Right atrium auricular region (tissue), 2 donors: Measurements from ENCODE around the gene TEAD1. TPM values are rescaled to one million over a fixed set of nuclear protein-coding genes. Genes with fewer than 3 reads are reported as not detected.
A peak's percentile ranks its signal among the peaks of the same experiment; 100 is the strongest.

Experiments
- DNase-seq: peaks from one replicate; pipeline ENCODE4 v3.0.0-alpha.2; 2019; ENCODE audit warnings: low spot score
- H3K27ac ChIP-seq, 2 donors: fragments of 200-600 bp; sonication (generic); 1 replicate in 1 of 2; 2 replicates in 1 of 2; pipeline ENCODE4 v1.5.1; 2016 to 2019
- H3K27me3 ChIP-seq, 2 donors: fragments of 200-600 bp; sonication (generic); one replicate each; pipeline versions ENCODE4 v1.5.1 to v1.6.0; 2017 to 2019
- H3K36me3 ChIP-seq: fragments of 200-600 bp; sonication (generic); one replicate; pipeline ENCODE4 v1.5.1; 2016
- H3K4me1 ChIP-seq, 2 donors: fragments of 200-600 bp; sonication (generic); one replicate each; pipeline versions ENCODE4 v1.5.1 to v1.6.0; 2017 to 2019
- H3K4me3 ChIP-seq, 2 donors: fragments of 200-600 bp; sonication (generic); 1 replicate in 1 of 2; 2 replicates in 1 of 2; pipeline ENCODE4 v1.5.1; 2017 to 2019; ENCODE audit warnings: mild to moderate bottlenecking in 1 of 2, moderate library complexity in 1 of 2
- H3K9me3 ChIP-seq, 2 donors: fragments of 200-600 bp; sonication (generic); one replicate each; pipeline ENCODE4 v1.5.1; 2019
- total RNA-seq, 2 donors: library from RNA; depleted of rRNA; stranded (reverse); fragments of >200 nt; gene quantifications; one replicate each; pipeline ENCODE4 v1.1.0, GENCODE V29; 2016
- TF ChIP-seq, protein P1 (sequence below), 2 donors: fragments of 200-600 bp; sonication (generic); IDR thresholded peaks; one replicate each; pipeline ENCODE4 v1.5.1; 2019; ENCODE audit warnings: antibody characterized with exemption in 2 of 2

TEAD1 gene
- total RNA-seq, 2 donors from 2014 or later = 73.8 to 99.8 TPM

DNA sequence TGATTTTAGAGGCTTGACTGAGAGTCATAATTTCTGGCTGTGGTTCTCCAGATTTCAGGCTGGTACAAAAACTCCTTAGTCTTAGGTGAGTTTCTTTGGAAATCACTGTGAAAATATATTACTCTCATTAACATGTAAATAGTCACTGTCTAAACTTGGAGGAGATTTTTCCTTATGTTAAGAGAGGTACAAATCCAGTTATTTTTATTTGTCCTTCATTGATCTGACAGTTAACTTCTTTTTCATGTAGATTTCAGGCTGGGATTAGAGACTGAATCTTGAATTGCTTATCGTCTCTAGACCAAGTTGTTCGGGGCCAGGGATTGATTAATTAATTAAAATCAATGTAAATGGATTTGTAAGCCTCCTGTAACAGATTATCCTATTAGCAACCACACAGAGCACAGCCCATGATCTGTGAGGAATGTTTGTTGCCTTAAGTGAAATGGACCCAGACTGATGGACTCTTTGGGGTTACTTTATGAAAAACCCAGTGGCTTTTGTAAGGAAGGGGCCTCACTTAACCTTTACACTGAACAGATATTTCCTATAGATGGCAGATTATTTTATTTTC, 21.1 kb downstream of the TEAD1 start:
- Histone ChIP-seq H3K36me3 (no peaks in the 10 kb centered on the region), H3K4me3 (no peak overlapping the region), H3K4me1 (peaks cover 0 to 69% of the 10 kb centered on the region in 2 donors), H3K27ac (peak overlapping the region; percentile 91 to 95), H3K27me3 (no peaks in the 10 kb centered on the region), H3K9me3 (no peaks in the 10 kb centered on the region)
- TF ChIP-seq, protein P1, sequence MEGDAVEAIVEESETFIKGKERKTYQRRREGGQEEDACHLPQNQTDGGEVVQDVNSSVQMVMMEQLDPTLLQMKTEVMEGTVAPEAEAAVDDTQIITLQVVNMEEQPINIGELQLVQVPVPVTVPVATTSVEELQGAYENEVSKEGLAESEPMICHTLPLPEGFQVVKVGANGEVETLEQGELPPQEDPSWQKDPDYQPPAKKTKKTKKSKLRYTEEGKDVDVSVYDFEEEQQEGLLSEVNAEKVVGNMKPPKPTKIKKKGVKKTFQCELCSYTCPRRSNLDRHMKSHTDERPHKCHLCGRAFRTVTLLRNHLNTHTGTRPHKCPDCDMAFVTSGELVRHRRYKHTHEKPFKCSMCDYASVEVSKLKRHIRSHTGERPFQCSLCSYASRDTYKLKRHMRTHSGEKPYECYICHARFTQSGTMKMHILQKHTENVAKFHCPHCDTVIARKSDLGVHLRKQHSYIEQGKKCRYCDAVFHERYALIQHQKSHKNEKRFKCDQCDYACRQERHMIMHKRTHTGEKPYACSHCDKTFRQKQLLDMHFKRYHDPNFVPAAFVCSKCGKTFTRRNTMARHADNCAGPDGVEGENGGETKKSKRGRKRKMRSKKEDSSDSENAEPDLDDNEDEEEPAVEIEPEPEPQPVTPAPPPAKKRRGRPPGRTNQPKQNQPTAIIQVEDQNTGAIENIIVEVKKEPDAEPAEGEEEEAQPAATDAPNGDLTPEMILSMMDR (IDR thresholded peaks at IDR 0.05) = no peak
- DNase-seq = no peak

DNA sequence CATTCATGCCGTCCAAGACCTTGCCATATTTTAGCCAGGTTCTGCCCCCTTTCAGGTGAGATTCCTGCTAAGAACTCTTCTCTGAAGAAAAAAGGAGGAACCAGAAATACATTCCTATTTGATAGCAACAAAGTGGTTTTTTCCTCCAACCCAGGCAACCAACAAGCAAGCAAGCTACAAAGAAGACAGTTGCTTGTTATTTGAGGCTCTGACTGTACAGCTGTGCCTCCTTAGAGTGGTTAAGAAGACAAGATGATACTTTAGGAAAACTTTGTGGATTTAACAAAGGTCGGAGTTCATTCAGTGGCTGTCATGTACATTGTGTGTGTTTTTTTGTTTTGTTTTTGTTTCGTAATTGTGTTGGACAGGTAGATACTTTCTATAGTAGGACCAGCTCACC, 21.7 kb downstream of the TEAD1 start:
- H3K4me3 ChIP-seq = no peak overlapping the region
- DNase-seq = no peak
- no peaks in the 10 kb centered on the region for H3K27me3 ChIP-seq
- H3K36me3 ChIP-seq = no peaks in the 10 kb centered on the region
- H3K4me1 ChIP-seq = peaks cover 0 to 70% of the 10 kb centered on the region in 2 donors
- TF ChIP-seq, protein P1 (IDR thresholded peaks at IDR 0.05) = no peak
- peak overlapping the region; percentile 91 to 95 for H3K27ac ChIP-seq
- H3K9me3 ChIP-seq = no peaks in the 10 kb centered on the region

DNA sequence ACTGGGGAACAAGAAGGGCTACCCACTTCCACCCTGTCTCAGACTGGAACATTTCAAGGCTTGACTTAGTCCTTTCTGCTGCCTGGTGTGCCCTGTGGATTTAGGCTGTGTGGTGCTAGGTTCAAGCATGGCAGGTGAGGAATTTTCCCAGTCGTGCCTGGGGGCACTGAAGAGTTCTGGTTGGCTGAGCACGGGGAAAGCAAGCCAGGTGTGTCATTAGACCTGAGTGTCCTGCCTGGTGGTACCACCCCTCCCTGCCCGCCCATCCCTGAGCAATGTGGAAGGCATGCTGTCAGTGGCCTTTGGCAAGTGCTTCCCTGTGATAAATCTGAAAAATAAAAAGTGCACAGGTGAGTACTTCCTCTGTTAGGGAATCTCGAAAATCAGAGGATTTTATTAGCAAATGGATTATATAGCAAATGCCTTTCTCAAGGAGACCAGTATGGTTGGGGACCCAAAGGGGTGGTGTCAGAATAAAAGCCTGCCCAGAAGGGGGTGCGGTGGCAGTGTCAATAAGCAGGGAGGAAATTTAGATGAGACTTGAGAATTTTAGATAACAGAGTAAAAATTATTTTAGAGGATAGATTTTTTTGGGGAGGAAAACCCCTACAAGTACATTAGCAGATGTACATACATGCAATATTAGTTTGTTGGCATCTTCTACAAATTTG, 22.8 kb downstream of the TEAD1 start:
- H3K36me3 ChIP-seq = no peaks in the 10 kb centered on the region
- TF ChIP-seq, protein P1 (IDR thresholded peaks at IDR 0.05) = no peak
- no peak for DNase-seq
- peaks cover 0 to 70% of the 10 kb centered on the region in 2 donors for H3K4me1 ChIP-seq
- no peaks in the 10 kb centered on the region for H3K9me3 ChIP-seq
- no peak overlapping the region for H3K4me3 ChIP-seq
- peak overlapping the region; percentile 91 to 95 for H3K27ac ChIP-seq
- H3K27me3 ChIP-seq = no peaks in the 10 kb centered on the region

DNA sequence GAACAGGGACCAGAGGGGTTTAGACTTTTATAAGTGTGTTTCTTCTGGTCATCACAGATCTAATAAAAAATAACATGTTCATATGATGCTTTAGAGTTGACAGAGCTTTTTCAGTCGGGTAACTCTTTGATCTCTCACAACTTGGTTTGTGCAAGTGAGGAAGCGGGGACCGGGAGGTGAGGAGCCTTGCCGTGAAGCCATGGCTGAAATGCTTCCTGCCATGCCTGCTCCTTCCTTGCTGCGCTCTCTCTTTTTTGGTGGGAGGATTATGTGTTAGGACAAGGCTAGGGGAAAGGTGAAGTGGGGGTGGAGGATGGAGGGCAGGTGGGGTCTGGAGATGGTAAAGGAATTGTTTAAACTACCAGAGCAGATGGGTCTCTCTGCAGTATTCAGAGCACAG, 23.8 kb downstream of the TEAD1 start:
- no peaks in the 10 kb centered on the region for H3K27me3 ChIP-seq
- peaks cover 0 to 70% of the 10 kb centered on the region in 2 donors for H3K4me1 ChIP-seq
- H3K27ac ChIP-seq = peak overlapping the region in 1 of 2 donors; percentile 17
- H3K9me3 ChIP-seq = no peaks in the 10 kb centered on the region
- no peak for DNase-seq
- TF ChIP-seq, protein P1 (IDR thresholded peaks at IDR 0.05) = no peak
- no peak overlapping the region for H3K4me3 ChIP-seq
- no peaks in the 10 kb centered on the region for H3K36me3 ChIP-seq

DNA sequence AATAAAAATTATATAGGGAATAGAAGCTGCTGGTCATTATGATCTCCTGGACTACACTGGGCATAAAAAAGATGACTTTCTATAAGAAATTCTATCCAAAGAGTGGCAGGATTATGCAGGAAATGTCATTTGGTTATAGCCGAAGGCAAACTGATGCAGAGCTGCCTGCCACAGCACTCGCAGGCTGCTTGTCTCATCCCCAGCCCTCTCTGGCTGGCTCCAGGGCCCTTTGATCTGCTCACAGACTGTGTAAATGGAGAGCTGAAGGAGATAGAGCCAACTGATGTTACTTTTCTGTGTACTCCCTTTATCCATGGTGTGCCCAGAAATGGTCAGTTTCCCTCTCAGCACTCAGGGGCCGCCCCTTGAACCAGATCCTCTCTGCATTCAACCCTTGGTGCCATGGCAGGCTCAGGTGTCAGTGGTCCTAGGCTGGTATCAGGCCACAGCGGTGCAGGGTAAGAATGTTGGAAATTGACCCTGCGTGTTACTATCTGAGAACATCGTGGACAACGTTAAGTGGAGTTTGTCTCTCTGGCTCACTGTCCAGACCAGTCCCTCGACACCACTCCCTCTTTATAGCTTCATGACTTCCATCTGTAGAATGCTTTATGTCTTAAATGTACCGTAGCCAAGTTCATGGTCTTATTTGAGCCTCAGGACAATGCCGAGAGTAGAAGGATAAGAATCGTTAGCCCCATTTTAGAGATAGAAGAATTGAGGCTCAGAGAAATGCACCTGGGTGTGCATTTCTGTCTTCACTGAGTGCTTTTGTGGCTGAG, 27.8 kb downstream of the TEAD1 start:
- no peak for DNase-seq
- Histone ChIP-seq H3K27ac (peak overlapping the region; percentile 6 to 27), H3K4me1 (peaks cover 0 to 35% of the 10 kb centered on the region in 2 donors), H3K9me3 (no peaks in the 10 kb centered on the region), H3K36me3 (no peaks in the 10 kb centered on the region), H3K4me3 (no peak overlapping the region), H3K27me3 (no peaks in the 10 kb centered on the region)
- TF ChIP-seq, protein P1 (IDR thresholded peaks at IDR 0.05) = no peak
